Activated T-helper 1 cell treated with anti-CD3 and anti-CD28 coated beads, Interleukin-2, amount 50 U/mL, for 16 hours (primary cell): ENCODE data around the gene SYNE1.

Experiments
- DNase-seq, 2 donors: peaks; one replicate each; pipeline ENCODE4 v3.0.0-alpha.2; 2020; ENCODE audit warnings: low read depth in 1 of 2, low spot score in 1 of 2

The SYNE1 gene

DNA sequence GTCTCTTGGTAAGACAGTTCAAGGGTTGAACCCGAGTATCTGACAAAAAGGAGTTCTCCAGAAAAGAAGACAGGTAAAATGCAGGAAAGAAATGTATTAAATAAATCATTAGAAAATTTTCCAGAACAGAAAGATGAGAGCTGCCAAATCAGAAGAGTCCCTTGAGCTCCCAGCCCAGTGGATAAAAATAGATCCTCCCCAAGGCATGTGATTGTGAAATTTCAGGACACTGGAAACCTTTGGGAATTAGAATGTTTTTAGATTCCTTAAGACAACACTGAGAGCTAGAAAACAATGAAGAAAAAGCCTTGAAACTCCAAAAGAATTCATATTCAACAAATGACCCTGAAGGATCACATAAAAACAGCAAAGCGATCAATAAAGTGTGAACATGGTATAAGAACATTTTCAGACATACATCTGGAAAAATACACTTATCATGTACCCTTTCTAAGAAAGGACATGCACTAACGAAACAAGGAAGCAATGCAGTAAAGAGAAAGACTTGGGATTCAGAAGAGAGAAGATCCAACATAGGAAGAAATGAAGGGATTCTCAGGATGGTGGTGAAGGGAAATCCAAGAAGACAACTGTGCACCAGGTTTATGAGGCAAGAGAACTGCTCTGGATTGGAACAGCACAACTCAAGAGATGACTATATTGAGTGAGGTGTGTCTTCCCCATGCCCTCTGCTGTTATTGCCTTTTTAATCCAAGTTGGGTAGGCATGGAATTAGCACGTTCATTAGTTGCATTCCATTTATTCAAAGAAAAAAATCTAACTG lies 390.4 kb downstream of the SYNE1 start:
- DNase-seq: no peak

DNA sequence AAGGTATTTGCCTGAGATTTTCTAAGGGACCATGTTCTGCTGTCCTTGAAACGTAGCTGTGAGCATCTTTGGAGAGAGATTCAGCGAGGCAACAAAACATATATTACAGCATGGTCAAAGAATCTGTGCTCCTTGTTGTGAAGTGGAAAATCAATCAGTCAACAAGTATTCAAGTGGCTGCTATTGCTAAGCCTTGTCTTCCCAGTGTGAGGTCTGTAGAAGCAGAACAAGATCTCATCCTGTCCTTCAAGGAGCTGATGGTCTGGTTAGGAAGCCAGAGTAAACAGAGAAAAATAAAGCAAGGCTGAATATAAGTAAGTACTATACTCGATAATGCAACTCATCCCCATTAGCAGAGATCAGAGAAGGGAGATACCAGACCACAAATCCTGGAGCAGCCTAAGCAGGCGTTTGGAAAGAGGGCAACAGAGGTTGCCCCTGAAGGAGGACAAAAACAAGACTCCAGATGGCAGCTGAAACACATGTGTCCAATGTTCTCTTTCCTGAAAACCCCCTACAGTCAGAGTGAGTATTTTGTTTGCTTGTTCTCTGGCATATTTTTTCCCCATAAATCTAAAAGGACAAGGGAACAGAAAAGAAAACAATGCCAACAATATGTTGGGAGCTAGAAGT lies 392.0 kb downstream of the SYNE1 start:
- no peak for DNase-seq

- no peak for DNase-seq
Measured at GRCh38 chr6:152241013-152241766, 396.0 kb downstream of the SYNE1 start.

- no peak for DNase-seq
Measured at GRCh38 chr6:152240436-152240835, 396.7 kb downstream of the SYNE1 start.

- DNase-seq: no peak
Measured at GRCh38 chr6:152236370-152237097, 400.6 kb downstream of the SYNE1 start.

GRCh38 chr6:152233547-152234320 lies 403.4 kb downstream of the SYNE1 start:
- DNase-seq: no peak

GRCh38 chr6:152232501-152233151 lies 404.5 kb downstream of the SYNE1 start:
- no peak for DNase-seq

DNA sequence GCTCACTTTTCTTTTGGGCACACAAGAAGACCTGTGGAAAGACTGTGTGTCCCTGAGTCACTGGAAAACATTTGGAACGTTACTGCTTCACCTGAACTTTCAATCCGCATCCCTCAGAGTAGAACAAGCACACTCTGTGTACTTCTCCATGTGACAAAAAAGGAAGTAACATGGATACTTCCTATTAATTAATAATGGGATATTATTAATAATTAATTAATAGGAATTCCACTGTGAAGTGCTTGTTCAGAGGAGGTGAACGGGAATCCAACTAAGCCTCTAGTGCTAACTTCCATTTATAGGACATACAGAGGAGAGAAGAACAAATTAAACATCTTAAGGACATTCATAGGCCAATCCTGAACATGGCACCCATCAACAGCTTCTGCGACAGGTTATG lies 407.8 kb downstream of the SYNE1 start:
- DNase-seq: no peak

DNA sequence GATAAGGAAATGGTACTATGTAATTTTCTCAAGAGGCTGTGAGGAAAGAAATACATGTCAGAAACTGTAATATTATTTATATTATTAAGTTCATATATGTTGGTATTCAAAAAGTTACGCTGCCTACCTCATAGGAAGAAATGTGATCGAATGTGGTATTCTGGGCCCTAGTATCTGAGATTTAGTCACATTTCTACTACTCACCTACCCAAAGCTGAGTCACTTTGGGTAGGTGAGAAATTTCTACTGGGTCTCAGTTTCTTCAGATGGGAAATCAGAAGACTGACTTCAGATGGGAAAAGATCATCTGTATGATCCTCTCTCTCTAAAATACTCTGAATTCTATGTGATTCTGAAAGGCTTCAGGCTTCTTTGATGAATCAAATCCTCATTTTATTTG lies 411.0 kb downstream of the SYNE1 start:
- no peak for DNase-seq

DNA sequence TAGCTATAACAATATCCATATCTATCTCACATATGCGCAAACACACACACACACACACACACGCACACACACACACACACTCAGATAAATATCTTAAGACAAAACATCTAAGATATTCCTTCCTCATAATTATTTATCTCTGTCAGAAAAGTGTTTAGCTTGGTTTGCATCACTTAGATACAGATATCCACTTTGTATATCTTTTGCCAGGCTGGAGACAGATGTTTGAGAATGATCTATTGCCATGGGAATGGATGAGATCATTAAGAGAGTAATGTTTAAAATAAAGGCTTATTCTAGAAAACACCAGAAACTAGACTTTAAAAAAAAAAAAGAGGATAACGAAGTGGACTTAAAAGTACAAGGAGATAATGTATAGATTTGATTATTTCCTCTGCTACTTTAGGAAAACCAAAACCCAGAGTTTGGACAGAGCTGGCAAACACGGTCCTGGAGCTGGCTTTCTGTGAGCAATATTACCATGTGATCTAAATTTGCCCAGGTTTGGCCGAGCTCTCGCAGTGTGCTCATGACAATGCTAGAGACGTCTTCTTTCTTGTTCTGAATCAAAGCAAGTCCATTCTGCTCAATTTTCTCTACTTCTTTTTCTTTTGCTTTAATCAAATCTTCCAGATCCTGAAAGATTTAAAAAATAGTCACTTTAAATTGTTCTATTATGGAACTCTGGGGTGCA lies 411.8 kb downstream of the SYNE1 start:
- no peak for DNase-seq

DNA sequence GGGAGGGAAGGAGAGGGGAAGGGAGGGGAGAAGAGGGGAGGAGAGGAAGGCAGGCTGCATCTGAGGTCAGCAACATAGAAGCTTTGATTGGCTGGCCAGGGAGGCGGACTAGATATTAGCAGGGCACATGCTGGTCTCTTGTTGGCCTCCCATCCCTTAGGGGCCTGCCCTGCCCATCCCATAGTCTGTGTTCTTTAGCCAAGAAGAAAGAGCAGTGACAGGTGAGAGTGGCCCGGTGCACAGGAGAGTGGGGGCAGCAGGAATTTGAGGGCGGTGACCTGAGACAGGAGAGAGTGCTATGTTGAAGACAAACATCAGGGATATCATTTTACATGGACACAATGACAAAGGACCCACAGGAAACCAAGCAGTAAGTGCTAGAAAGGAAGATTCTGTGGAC lies 413.5 kb downstream of the SYNE1 start:
- no peak for DNase-seq

- no peak for DNase-seq
Measured at GRCh38 chr6:152221806-152222628, 415.1 kb downstream of the SYNE1 start.

GRCh38 chr6:152220786-152221185 lies 416.4 kb downstream of the SYNE1 start:
- no peak for DNase-seq

DNA sequence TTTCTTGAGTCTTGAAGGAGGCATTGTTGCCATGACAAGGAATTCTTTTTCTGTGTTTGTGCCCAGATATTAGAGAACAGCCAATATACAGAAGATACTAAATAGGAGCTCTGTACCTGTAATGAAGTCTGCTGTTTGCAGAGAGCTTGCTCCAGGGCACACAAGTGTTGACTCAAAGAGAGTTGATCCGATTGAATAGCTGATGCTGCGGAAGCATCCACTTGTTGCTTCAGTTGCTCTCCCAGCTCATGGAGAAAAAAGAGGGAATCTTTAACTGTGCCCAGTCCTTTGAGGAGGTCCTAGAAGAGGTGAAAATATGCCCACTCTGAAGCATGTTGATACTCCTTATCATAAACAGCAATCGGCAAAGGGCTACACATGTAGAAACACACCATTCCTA lies 418.3 kb downstream of the SYNE1 start:
- no peak for DNase-seq

GRCh38 chr6:152212437-152212836 lies 424.7 kb downstream of the SYNE1 start:
- no peak for DNase-seq

GRCh38 chr6:152209211-152209610 lies 428.0 kb downstream of the SYNE1 start:
- DNase-seq: no peak

- no peak for DNase-seq
Measured at GRCh38 chr6:152207915-152208714, 429.0 kb downstream of the SYNE1 start.
